IMR-90 (cell line): ENCODE results near the gene CCL2. TPM values are rescaled to one million over a fixed set of nuclear protein-coding genes. Genes with fewer than 3 reads are reported as not detected.

Experiments
- ATAC-seq: fragments of 200-7000 bp; cut with Tn5 transposase; 2 replicates; pipeline ENCODE4 v1.9.1; 2020; ENCODE audit warnings: low read depth, mild to moderate bottlenecking, moderate library complexity
- BruUV-seq: library from RNA; stranded (reverse); fragments of 400-500 nt; replicated peaks from 2 replicates; lab custom pipeline; 2021; lab: Mats Ljungman, UMichigan
- CTCF ChIA-PET: fragments of 300-600 bp; formaldehyde crosslinking; extraction: SDS; loops from one replicate; lab custom pipeline; 2021; ENCODE audit warnings: antibody characterized with exemption; lab: Yijun Ruan, JAX
- POLR2A ChIA-PET: fragments of 300-600 bp; sonication (Branson Sonifier 250); formaldehyde crosslinking; loops from one replicate; lab custom pipeline; 2022; ENCODE audit warnings: antibody characterized with exemption; ENCODE audit not compliant: unreplicated experiment; lab: Charles Lee
- DNase-seq: peaks from one replicate; pipeline ENCODE4 v3.0.0; 2013
- H2AFZ ChIP-seq: replicated peaks from 2 replicates; pipeline ENCODE3; 2013; ENCODE audit warnings: low read length, mild to moderate bottlenecking; ENCODE audit not compliant: poor library complexity
- H2AK5ac ChIP-seq: 2 replicates; pipeline ENCODE4 v1.6.1; 2013; ENCODE audit warnings: low read depth, low read length, inconsistent platforms
- H2AK9ac ChIP-seq: replicated peaks from 2 replicates; pipeline ENCODE3; 2013; ENCODE audit warnings: mild to moderate bottlenecking, low read depth, low read length, moderate library complexity; ENCODE audit not compliant: poor library complexity
- H2BK120ac ChIP-seq: 2 replicates; pipeline ENCODE4 v1.6.1; 2013; ENCODE audit warnings: low read depth, low read length, inconsistent platforms
- H2BK15ac ChIP-seq: 3 replicates; pipeline ENCODE4 v1.6.1; 2013; ENCODE audit warnings: low read depth, low read length, inconsistent platforms
- H2BK20ac ChIP-seq: 2 replicates; pipeline ENCODE4 v1.6.1; 2013; ENCODE audit warnings: low read depth, mild to moderate bottlenecking, inconsistent platforms, low read length, moderate library complexity
- H2BK5ac ChIP-seq: 2 replicates; pipeline ENCODE4 v1.6.1; 2013; ENCODE audit warnings: mild to moderate bottlenecking, low read depth, low read length, inconsistent platforms; ENCODE audit not compliant: poor library complexity, severe bottlenecking
- H3K14ac ChIP-seq: replicated peaks from 2 replicates; pipeline ENCODE4 v1.6.1; 2013; ENCODE audit warnings: low read depth, low read length, inconsistent platforms
- H3K18ac ChIP-seq: 2 replicates; pipeline ENCODE4 v1.6.1; 2013; ENCODE audit warnings: low read depth, low read length, control low read depth
- H3K23ac ChIP-seq: 2 replicates; pipeline ENCODE4 v1.6.1; 2013; ENCODE audit warnings: low read depth, low read length, inconsistent platforms
- H3K27ac ChIP-seq: 2 replicates; pipeline ENCODE4 v1.5.1; 2013; ENCODE audit warnings: mild to moderate bottlenecking, control low read depth, low read length; ENCODE audit not compliant: insufficient read depth
- H3K27me3 ChIP-seq: 2 replicates; pipeline ENCODE4 v1.6.1; 2013; ENCODE audit warnings: low read length; ENCODE audit not compliant: control insufficient read depth, insufficient read depth
- H3K36me3 ChIP-seq: 2 replicates; pipeline ENCODE4 v1.6.1; 2013; ENCODE audit warnings: low read length, mixed read lengths; ENCODE audit not compliant: control insufficient read depth, insufficient read depth
- H3K4ac ChIP-seq: 2 replicates; pipeline ENCODE4 v1.6.1; 2013; ENCODE audit warnings: low read depth, low read length, inconsistent platforms
- H3K4me1 ChIP-seq: 2 replicates; pipeline ENCODE4 v1.6.1; 2013; ENCODE audit warnings: low read length, mixed read lengths; ENCODE audit not compliant: control insufficient read depth, insufficient read depth
- H3K4me2 ChIP-seq: 2 replicates; pipeline ENCODE4 v1.6.1; 2013; ENCODE audit warnings: low read depth, mild to moderate bottlenecking, control low read depth, low read length, moderate library complexity
- H3K4me3 ChIP-seq: 2 replicates; pipeline ENCODE4 v1.5.1; 2013; ENCODE audit warnings: low read depth, mild to moderate bottlenecking, control low read depth, low read length, moderate library complexity; ENCODE audit not compliant: insufficient read depth
- H3K56ac ChIP-seq: 2 replicates; pipeline ENCODE4 v1.6.1; 2013; ENCODE audit warnings: low read length, inconsistent platforms; ENCODE audit not compliant: insufficient read depth; ENCODE audit errors: extremely low read depth
- H3K79me1 ChIP-seq, 2 experiments: 2 replicates each; pipeline ENCODE4 v1.6.1; 2013; ENCODE audit warnings: low read length in 2 of 2, inconsistent platforms in 1 of 2, low read depth in 1 of 2
- H3K9ac ChIP-seq: 2 replicates; pipeline ENCODE4 v1.6.1; 2013; ENCODE audit warnings: low read depth, low read length, control low read depth
- H3K9me1 ChIP-seq: 2 replicates; pipeline ENCODE4 v1.6.1; 2013; ENCODE audit warnings: low read length, inconsistent platforms; ENCODE audit not compliant: insufficient read depth
- H3K9me3 ChIP-seq: 2 replicates; pipeline ENCODE4 v1.6.1; 2013; ENCODE audit warnings: low read length; ENCODE audit not compliant: control insufficient read depth, insufficient read depth
- H4K20me1 ChIP-seq: 2 replicates; pipeline ENCODE4 v1.6.1; 2013; ENCODE audit warnings: low read length, inconsistent platforms; ENCODE audit not compliant: insufficient read depth
- H4K5ac ChIP-seq: 2 replicates; pipeline ENCODE4 v1.6.1; 2013; ENCODE audit warnings: mild to moderate bottlenecking, low read depth, low read length, control low read depth
- H4K8ac ChIP-seq, 2 experiments: 2 replicates each; pipeline ENCODE4 v1.6.1; 2013; ENCODE audit warnings: low read depth in 2 of 2, low read length in 2 of 2, control low read depth in 1 of 2, inconsistent platforms in 1 of 2
- H4K91ac ChIP-seq: 2 replicates; pipeline ENCODE4 v1.6.1; 2013; ENCODE audit warnings: low read depth, low read length, inconsistent platforms; ENCODE audit not compliant: insufficient read depth
- BHLHE40 ChIP-seq: fragments of 150-350 bp; IDR thresholded peaks from 2 replicates; pipeline ENCODE4 v1.6.1; 2016; ENCODE audit warnings: mild to moderate bottlenecking, low read depth, low read length
- CTCF ChIP-seq: conservative IDR thresholded peaks from 2 replicates; pipeline ENCODE4 v1.5.1; 2012; ENCODE audit warnings: mild to moderate bottlenecking, low read depth, low read length, improper control_type of control experiment
- MAFK ChIP-seq: IDR thresholded peaks from 2 replicates; pipeline ENCODE4 v1.6.1; 2012; ENCODE audit warnings: low read depth, low read length, improper control_type of control experiment
- WGBS, 2 experiments: methylation state at CpG; one replicate each; pipeline versions ENCODE4 v1.1.5 to v1.1.7; 2013; ENCODE audit warnings: missing lambda C conversion rate in 2 of 2; ENCODE audit not compliant: insufficient read length in 1 of 2; ENCODE audit errors: extremely low coverage in 2 of 2; 5-methylcytosine and 5-hydroxymethylcytosine counted together
- dilution Hi-C: fragments of 300-500 bp; cut with HindIII; formaldehyde crosslinking; loops from one replicate; pipeline ENCODE4 v1.14.3; 2018; ENCODE audit warnings: low sequenced_read_pairs; ENCODE audit not compliant: unreplicated experiment
- in situ Hi-C: fragments of 300-500 bp; cut with MboI; formaldehyde crosslinking; loops from 3 replicates; pipeline ENCODE4 v1.14.3; 2019; ENCODE audit warnings: low sequenced_read_pairs, inconsistent platforms, mixed read lengths
- intact Hi-C: fragments of 100-400 bp; cut with micrococcal nuclease; formaldehyde crosslinking; loops from 2 replicates; pipeline ENCODE4 v1.10.0; 2022
- polyA plus RNA-seq, 3 experiments: library from polyadenylated mRNA; depleted of rRNA; stranded (reverse); fragments of >200 nt; gene quantifications; 2 replicates each; pipeline ENCODE4 v1.2.3, GENCODE V29; 2012; ENCODE audit warnings: low replicate concordance in 1 of 3
- total RNA-seq: library from RNA; depleted of rRNA; stranded (reverse); fragments of >200 nt; gene quantifications from 2 replicates; pipeline ENCODE4 v1.2.3, GENCODE V29; 2012

The CCL2 gene
- total and polyA plus RNA-seq, 2 of the 4 experiments (the other 2 are of a cell fraction): 103 to 206 TPM

- H3K79me1 ChIP-seq: no peaks in the 10 kb centered on the region
- no peak overlapping the region for H3K4ac ChIP-seq
- ATAC-seq (no peak), DNase-seq (no peak)
- no peak overlapping the region for H4K5ac ChIP-seq
- no peak overlapping the region for H3K9ac ChIP-seq
- no peak for TF ChIP-seq BHLHE40
- no peak for TF ChIP-seq CTCF
- no peak for TF ChIP-seq MAFK
- H3K18ac ChIP-seq: no peak overlapping the region
- no peaks in the 10 kb centered on the region; the same call in 1 of the 2 replicates for H3K27me3 ChIP-seq
- no peak overlapping the region for H3K23ac ChIP-seq
- H2AFZ ChIP-seq: no peak overlapping the region
- H3K9me3 ChIP-seq: no peaks in the 10 kb centered on the region
- no peak overlapping the region for H2BK15ac ChIP-seq
- H3K27ac ChIP-seq: no peak overlapping the region
- dilution Hi-C loops (no loop called here), in situ Hi-C loops (no loop called here), intact Hi-C loops (no loop called here)
- H3K36me3 ChIP-seq: no peaks in the 10 kb centered on the region
- ChIA-PET CTCF (interaction anchor here (1.0 kb wide), 1 partner anchor 69 kb away, joined by 3 read pairs; no protein-coding TSS in a partner anchor), POLR2A (no interaction called here)
- H2BK5ac ChIP-seq: no peak overlapping the region
- no peak overlapping the region for H2BK120ac ChIP-seq
- BruUV-seq: no TSS peak
- H2AK5ac ChIP-seq: no peak overlapping the region
- H3K4me3 ChIP-seq: no peak overlapping the region
- H4K20me1 ChIP-seq: no peaks in the 10 kb centered on the region
- no peak overlapping the region for H2BK20ac ChIP-seq
- no peak overlapping the region for H2AK9ac ChIP-seq
- WGBS, 2 experiments: no CpG with 5 or more reads among the region's 3 CpGs
- no peak overlapping the region for H3K4me2 ChIP-seq
- no peak overlapping the region for H4K8ac ChIP-seq
- H3K56ac ChIP-seq: no peak overlapping the region
- no peak overlapping the region for H4K91ac ChIP-seq
- no peaks in the 10 kb centered on the region for H3K9me1 ChIP-seq
- H3K14ac ChIP-seq: no peak overlapping the region
- H3K4me1 ChIP-seq: peaks cover 4% of the 10 kb centered on the region; the same call in 1 of the 2 replicates
Observed at GRCh38 chr17:34237458-34237857, 17.6 kb upstream of the CCL2 start.
